Glutamatergic neuron (in vitro differentiated cells): Measurements from ENCODE around the gene AKAP1. TPM values are rescaled to one million over a fixed set of nuclear protein-coding genes. Genes with fewer than 3 reads are reported as not detected.

Experiments used
- DNase-seq: peaks from one replicate; pipeline ENCODE4 v3.0.0; 2022
- H3K27ac Mint-ChIP-seq: one replicate; pipeline ENCODE4 v1.8.0; 2020; ENCODE audit warnings: mild to moderate bottlenecking, mixed read lengths, inconsistent platforms; ENCODE audit not compliant: unreplicated experiment
- H3K27me3 Mint-ChIP-seq: one replicate; pipeline ENCODE4 v1.8.0; 2020; ENCODE audit warnings: mild to moderate bottlenecking, moderate library complexity, mixed read lengths, inconsistent platforms; ENCODE audit not compliant: unreplicated experiment
- H3K36me3 Mint-ChIP-seq: one replicate; pipeline ENCODE4 v1.8.0; 2020; ENCODE audit warnings: mild to moderate bottlenecking, mixed read lengths, inconsistent platforms; ENCODE audit not compliant: unreplicated experiment
- H3K4me1 Mint-ChIP-seq: one replicate; pipeline ENCODE4 v1.8.0; 2020; ENCODE audit warnings: mild to moderate bottlenecking, low read depth, mixed read lengths, inconsistent platforms; ENCODE audit not compliant: unreplicated experiment
- H3K4me3 Mint-ChIP-seq: one replicate; pipeline ENCODE4 v1.8.0; 2020; ENCODE audit warnings: mild to moderate bottlenecking, mixed read lengths, inconsistent platforms; ENCODE audit not compliant: unreplicated experiment
- H3K9me3 Mint-ChIP-seq: one replicate; pipeline ENCODE4 v1.8.0; 2020; ENCODE audit warnings: mild to moderate bottlenecking, moderate library complexity, mixed read lengths, inconsistent platforms; ENCODE audit not compliant: unreplicated experiment
- CTCF ChIP-seq: fragments of 200-600 bp; sonication (generic); IDR thresholded peaks from one replicate; pipeline ENCODE4 v1.5.0; 2021; ENCODE audit not compliant: partially characterized antibody, unreplicated experiment
- total RNA-seq: library from RNA; stranded (reverse); fragmentation: NEBNext Ultra II Directional; extraction: Animal tissue kit (Norgen Biotek cat#: 25700); gene quantifications from one replicate; pipeline ENCODE4 v1.2.1, GENCODE V29; 2021; ENCODE audit not compliant: unreplicated experiment

AKAP1 gene
- total RNA-seq, 1 donor from 2014 or later: 35.6 TPM

GRCh38 chr17:57082441-57082840, 2.6 kb upstream of the AKAP1 start:
- Mint-ChIP-seq H3K4me1 (peaks cover 6% of the 10 kb centered on the region), H3K27ac (no peak overlapping the region), H3K36me3 (no peaks in the 10 kb centered on the region), H3K9me3 (peaks cover 9% of the 10 kb centered on the region), H3K27me3 (peaks cover 11% of the 10 kb centered on the region), H3K4me3 (no peak overlapping the region)
- no peak for DNase-seq
- TF ChIP-seq CTCF: no peak

GRCh38 chr17:57084361-57084801, 665 bp upstream of the AKAP1 start:
- Mint-ChIP-seq H3K9me3 (peaks cover 9% of the 10 kb centered on the region), H3K4me3 (peak overlapping the region; percentile 95), H3K27me3 (peaks cover 13% of the 10 kb centered on the region), H3K27ac (peak overlapping the region; percentile 96), H3K36me3 (no peaks in the 10 kb centered on the region), H3K4me1 (peaks cover 10% of the 10 kb centered on the region)
- no peak for DNase-seq
- TF ChIP-seq CTCF: no peak

DNA sequence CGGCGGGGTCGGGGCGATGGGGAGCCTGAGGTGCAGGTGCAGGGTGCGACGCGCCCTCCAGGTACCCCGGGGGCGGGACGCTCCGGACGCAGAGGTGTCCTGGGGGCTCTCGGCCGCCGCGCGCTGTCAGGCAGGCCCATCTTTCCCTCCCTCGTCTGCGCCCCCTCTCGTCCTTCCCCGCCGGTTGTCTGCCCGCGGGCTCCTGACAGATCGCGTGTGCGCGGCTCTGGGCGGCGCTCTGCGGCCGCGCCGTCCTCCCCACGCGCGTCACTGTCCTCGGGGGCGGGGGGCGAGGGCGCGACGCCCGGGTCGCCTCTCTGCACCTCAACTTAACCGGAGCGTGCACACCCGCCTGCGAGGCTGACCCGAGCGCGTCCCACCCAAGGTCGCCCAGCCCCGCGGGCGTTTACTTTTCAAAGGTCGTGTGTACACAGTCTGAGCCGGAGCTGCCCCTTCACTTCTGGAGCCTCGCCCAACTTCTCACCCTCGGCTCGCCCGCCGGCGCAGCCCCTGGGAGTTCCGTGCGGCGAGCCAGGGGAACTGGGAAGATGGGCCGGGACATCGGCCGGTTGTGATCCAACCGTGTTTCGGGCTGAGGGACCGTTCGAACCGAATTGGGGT, 512 bp downstream of the AKAP1 start:
- Mint-ChIP-seq H3K4me1 (peaks cover 12% of the 10 kb centered on the region), H3K27ac (peak overlapping the region; percentile 24), H3K4me3 (peak overlapping the region; percentile 86), H3K9me3 (peaks cover 9% of the 10 kb centered on the region), H3K27me3 (peaks cover 10% of the 10 kb centered on the region), H3K36me3 (no peaks in the 10 kb centered on the region)
- DNase-seq: peak; percentile 79
- TF ChIP-seq CTCF: no peak

DNA sequence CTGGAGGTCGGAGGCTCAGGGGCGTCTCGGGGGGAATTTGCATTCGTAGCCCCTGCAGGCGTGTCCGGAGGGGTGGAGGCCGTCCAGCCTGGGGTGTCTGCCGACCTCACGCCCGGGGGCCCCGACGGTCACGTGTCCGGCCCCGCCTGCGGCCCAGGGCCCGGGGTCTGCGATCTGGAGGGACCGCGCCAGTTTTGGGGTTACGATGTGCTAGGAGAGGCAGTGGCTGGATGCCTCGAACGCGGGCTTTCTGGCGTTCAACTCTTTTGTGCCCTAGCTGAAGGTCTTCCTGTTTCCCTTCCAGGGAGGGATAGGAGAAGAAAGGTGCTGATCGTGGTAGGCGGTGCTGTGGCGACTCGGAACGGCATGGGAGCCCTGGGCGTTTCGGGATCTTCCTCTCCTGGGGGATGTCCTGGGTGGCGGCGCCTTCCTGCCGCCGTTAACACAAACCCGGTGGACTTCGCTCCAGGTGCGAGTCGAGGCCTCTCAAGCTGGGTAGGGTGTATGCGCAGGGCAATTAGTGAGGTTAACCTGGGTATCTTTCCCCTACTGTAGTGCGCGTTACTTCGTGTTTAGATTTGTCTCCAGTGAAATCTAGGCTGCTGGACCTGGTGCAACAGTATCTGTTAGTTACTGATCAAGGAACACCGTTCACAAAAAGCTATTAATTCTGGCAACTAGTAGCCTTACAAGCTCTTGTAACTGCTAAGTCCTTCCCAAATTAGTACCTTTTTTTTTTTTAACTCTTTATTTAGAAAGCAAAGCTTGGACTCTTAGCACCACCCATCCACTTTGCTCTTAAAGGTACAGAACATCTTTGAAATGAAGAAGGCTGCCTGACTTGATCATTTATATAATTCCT, 1.3 kb downstream of the AKAP1 start:
- no peaks in the 10 kb centered on the region for H3K36me3 Mint-ChIP-seq
- peaks cover 9% of the 10 kb centered on the region for H3K9me3 Mint-ChIP-seq
- H3K4me1 Mint-ChIP-seq: peaks cover 18% of the 10 kb centered on the region
- peak overlapping the region; percentile 53 for H3K27ac Mint-ChIP-seq
- H3K27me3 Mint-ChIP-seq: peaks cover 10% of the 10 kb centered on the region
- no peak for TF ChIP-seq CTCF
- H3K4me3 Mint-ChIP-seq: peak overlapping the region; percentile 88
- peak; percentile 34 for DNase-seq

GRCh38 chr17:57088298-57088697, 3.3 kb downstream of the AKAP1 start:
- no peak for TF ChIP-seq CTCF
- H3K27ac Mint-ChIP-seq: no peak overlapping the region
- peaks cover 23% of the 10 kb centered on the region for H3K4me1 Mint-ChIP-seq
- DNase-seq: no peak
- H3K9me3 Mint-ChIP-seq: peaks cover 9% of the 10 kb centered on the region
- no peak overlapping the region for H3K4me3 Mint-ChIP-seq
- no peaks in the 10 kb centered on the region for H3K36me3 Mint-ChIP-seq
- peaks cover 10% of the 10 kb centered on the region for H3K27me3 Mint-ChIP-seq
